Subcutaneous abdominal adipose tissue (tissue), 5 donors: ENCODE results near the gene CYP19A1.

Experiments
- H3K27ac ChIP-seq: one replicate; pipeline ENCODE4 v1.7.0; 2013; ENCODE audit warnings: low read depth, mild to moderate bottlenecking, inconsistent platforms, low read length, moderate library complexity
- H3K27me3 ChIP-seq, 5 donors: one replicate each; pipeline ENCODE4 v1.7.0; 2013; ENCODE audit warnings: low read length in 5 of 5, inconsistent platforms in 1 of 5; ENCODE audit not compliant: control insufficient read depth in 5 of 5, insufficient read depth in 4 of 5
- H3K36me3 ChIP-seq, 5 donors: one replicate each; pipeline ENCODE4 v1.7.0; 2013; ENCODE audit warnings: low read length in 5 of 5; ENCODE audit not compliant: control insufficient read depth in 5 of 5, insufficient read depth in 5 of 5
- H3K4me1 ChIP-seq, 5 donors: one replicate each; pipeline ENCODE4 v1.7.0; 2013; ENCODE audit warnings: low read length in 5 of 5, mild to moderate bottlenecking in 3 of 5, moderate library complexity in 1 of 5; ENCODE audit not compliant: control insufficient read depth in 5 of 5, insufficient read depth in 5 of 5
- H3K4me3 ChIP-seq, 5 donors: one replicate each; pipeline ENCODE4 v1.7.0; 2013; ENCODE audit warnings: low read length in 5 of 5, low read depth in 1 of 5
- H3K9ac ChIP-seq, 5 donors: one replicate each; pipeline ENCODE4 v1.7.0; 2013; ENCODE audit warnings: low read length in 5 of 5, mild to moderate bottlenecking in 4 of 5, moderate library complexity in 3 of 5
- H3K9me3 ChIP-seq, 5 donors: one replicate each; pipeline ENCODE4 v1.7.0; 2013; ENCODE audit warnings: low read length in 5 of 5; ENCODE audit not compliant: control insufficient read depth in 5 of 5
- donor health status: healthy.
- donor health status: healthy.
- donor health status: healthy.
- donor health status: healthy.
- donor health status: healthy.

The CYP19A1 gene

DNA sequence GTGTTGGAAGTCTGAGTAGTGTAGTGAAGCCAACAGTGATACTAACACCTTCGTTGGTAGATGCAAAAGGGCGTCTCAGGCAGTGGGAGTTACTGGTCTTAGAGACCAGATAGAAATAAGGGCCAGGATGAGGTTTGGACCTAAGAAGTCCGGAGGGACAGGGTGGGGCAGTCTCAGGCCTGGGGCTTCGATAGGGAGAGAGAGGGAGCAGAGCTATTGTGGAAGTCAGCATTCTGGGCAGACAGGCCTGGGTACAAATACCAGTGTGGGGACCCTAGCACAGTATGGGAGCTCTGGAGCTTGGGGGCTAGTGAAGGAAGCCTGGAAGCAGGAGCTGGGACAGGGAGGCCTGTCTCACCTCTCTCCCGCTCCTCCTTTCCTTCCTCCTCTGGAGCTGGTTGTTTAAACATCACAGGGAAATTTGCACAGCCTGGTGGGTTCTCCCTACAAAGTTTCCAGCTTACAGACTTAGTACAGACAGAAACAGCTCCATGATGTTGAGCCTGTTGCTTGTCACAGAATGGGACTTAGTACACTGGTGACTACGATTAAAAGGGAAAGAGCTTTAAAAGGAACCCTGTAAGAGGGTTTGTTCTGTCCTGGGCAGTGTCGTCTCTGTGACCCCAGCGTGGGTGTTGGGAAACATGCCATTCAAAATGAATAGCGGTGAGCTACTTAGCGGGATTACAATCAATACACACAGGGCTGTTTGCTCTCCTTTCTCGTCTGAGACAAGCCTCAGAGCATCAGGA, 167.3 kb downstream of the CYP19A1 start:
- H3K27ac ChIP-seq = no peak overlapping the region
- no peak overlapping the region for H3K9ac ChIP-seq
- no peaks in the 10 kb centered on the region for H3K36me3 ChIP-seq
- peaks cover 0 to 8% (median 3%) of the 10 kb centered on the region in 5 donors for H3K4me1 ChIP-seq
- H3K9me3 ChIP-seq = no peaks in the 10 kb centered on the region
- peaks cover 0 to 7% (median 0%) of the 10 kb centered on the region in 5 donors for H3K27me3 ChIP-seq
- H3K4me3 ChIP-seq = no peak overlapping the region

DNA sequence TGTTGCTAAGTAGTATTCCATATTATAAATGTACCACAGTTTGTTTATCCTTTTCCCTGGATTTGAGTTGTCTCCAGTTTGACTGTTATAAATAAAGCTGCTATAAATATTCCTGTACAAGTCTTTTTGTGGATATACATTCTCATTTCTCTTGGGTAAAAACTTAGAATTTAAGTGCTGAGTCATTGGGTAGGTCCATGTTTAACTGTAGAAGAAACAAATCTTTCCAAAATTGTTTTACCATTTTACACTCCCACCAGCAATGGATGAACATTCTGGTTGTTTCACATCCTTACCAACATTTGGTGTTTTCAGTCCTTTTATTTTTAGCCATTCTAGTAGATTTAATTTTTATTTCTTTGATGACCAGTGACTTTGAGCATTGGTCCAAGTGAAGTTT, 169.7 kb downstream of the CYP19A1 start:
- H3K4me3 ChIP-seq = no peak overlapping the region
- no peak overlapping the region for H3K27ac ChIP-seq
- no peaks in the 10 kb centered on the region for H3K36me3 ChIP-seq
- H3K4me1 ChIP-seq = peaks cover 0 to 8% (median 3%) of the 10 kb centered on the region in 5 donors
- peaks cover 0 to 11% (median 4%) of the 10 kb centered on the region in 5 donors for H3K27me3 ChIP-seq
- no peak overlapping the region for H3K9ac ChIP-seq
- no peaks in the 10 kb centered on the region for H3K9me3 ChIP-seq

DNA sequence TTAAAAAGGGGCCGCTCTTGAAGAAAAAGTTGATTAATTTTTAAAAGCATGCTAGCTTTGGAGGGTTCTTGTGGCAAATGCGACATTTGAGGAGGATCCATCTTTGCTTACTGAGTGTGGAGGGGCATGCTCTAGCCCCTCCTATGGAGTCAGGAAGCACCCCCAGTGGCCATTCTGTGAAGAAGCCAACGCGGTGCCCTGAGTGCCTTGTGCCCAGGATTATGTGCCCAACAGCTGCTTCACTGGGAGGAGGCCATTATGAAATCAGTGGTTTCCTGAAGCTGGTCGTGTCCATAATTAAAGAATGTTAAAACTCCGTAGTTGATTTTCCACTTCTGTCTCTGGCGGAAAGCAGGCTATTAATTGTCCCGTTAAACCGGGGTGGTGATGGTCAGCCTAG, 174.6 kb downstream of the CYP19A1 start:
- H3K9me3 ChIP-seq = no peaks in the 10 kb centered on the region
- no peak overlapping the region for H3K9ac ChIP-seq
- no peak overlapping the region for H3K27ac ChIP-seq
- H3K4me3 ChIP-seq = no peak overlapping the region
- no peaks in the 10 kb centered on the region for H3K36me3 ChIP-seq
- peaks cover 0 to 5% (median 3%) of the 10 kb centered on the region in 5 donors for H3K27me3 ChIP-seq
- H3K4me1 ChIP-seq = peaks cover 0 to 7% (median 0%) of the 10 kb centered on the region in 5 donors

DNA sequence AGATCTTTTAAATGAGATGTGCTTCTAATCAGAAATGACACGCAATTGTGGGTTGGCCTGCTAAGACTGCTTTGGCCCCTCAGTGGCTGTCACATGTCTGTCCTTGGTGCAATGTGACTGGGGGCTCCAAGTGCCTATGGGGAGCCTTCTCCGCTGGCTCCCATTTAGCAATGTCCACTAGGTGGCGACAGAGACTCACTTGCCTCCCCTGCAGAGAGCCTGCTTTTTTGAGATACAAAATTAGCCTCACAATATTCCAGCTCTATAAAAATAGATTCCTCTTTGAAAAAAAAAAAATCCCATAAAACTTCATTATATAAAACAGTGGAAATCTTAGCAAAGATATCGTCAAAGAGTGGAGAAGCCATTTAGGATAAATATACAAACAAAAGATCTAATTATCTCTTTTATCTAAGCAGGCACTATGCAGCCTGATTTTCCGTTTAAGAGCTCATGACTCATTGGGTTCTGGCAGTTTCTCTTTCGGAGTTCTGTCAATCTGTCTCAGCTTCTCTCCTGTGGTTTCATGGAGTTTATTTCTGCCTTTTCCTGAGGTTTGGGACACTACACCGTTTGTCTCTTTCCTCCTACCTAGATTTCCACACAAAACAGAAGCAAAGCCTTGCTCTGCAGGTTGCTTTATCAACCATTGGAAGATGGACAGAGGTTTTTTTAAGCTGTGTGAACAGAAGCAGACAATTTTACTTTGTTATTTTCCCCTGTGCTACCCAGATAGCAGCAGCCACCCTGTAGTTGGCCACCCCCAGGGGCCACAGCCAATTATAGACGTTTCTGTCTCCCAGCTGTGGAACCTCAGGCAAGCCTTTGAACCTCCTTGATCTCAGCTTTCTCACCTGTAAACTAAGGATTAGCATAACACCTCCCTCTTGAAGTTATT, 175.3 kb downstream of the CYP19A1 start:
- Histone ChIP-seq H3K9ac (no peak overlapping the region), H3K9me3 (no peaks in the 10 kb centered on the region), H3K4me1 (peaks cover 0 to 7% (median 0%) of the 10 kb centered on the region in 5 donors), H3K4me3 (no peak overlapping the region), H3K27me3 (peaks cover 3 to 5% (median 4%) of the 10 kb centered on the region in 5 donors), H3K27ac (no peak overlapping the region), H3K36me3 (no peaks in the 10 kb centered on the region)

DNA sequence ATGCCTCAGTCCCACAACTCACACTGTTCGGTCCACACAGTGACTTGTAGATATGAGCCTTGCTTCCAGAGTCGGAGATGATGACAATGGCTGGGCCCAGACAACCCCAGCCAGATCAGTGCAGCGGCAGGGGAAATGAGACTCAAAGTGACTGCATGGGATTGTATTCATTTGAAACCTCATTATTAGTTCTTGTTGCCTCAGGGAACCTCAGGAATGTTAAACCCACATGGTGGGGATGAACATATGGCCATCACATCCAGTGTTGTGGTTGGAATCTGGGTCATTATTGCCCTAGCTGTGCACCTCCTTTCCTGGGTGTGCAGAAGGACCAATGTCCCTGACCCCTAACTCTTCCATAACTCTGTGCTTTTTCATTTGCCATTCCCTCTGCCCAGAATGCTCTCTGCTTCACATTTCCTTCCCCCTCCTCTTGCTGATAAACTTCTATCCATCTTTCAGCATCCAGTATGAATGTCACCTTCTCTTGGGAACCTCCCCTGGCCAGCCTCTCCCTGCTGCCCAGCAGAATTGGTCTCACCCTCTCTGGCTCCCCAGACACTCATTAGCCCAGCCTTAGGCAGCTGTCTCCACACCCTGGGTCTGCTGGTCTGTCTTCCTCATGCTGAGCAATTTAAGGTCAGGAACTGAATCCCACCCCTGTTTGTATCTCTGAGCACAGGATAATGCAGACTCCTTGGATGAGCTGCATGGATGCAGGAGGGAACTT, 176.7 kb downstream of the CYP19A1 start:
- Histone ChIP-seq H3K4me3 (no peak overlapping the region), H3K36me3 (no peaks in the 10 kb centered on the region), H3K4me1 (peaks cover 0 to 7% (median 0%) of the 10 kb centered on the region in 5 donors), H3K27ac (no peak overlapping the region), H3K27me3 (peaks cover 3 to 5% (median 4%) of the 10 kb centered on the region in 5 donors), H3K9ac (no peak overlapping the region), H3K9me3 (no peaks in the 10 kb centered on the region)

DNA sequence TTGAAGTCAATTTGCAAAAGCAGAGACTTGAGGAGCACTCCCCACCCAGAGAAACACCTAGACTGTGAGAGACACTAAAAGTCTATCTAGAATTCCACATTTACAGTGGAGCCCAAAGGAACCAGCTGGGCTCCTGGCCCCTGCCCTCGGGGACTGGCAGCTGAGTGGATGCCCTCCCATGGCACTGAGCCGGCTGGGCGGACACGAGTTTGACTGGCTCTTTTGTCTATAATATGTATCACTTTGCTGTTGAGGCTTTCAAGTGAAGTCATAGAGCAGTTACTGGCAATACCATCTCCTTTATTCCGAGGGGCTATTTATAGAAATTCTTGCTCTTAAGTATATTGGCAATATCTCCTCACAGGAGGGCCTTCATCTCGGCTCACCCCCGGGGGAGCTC, 177.9 kb downstream of the CYP19A1 start:
- Histone ChIP-seq H3K9me3 (no peaks in the 10 kb centered on the region), H3K4me3 (no peak overlapping the region), H3K27me3 (peaks cover 3 to 10% (median 8%) of the 10 kb centered on the region in 5 donors), H3K27ac (no peak overlapping the region), H3K9ac (no peak overlapping the region), H3K36me3 (no peaks in the 10 kb centered on the region), H3K4me1 (peaks cover 0 to 7% (median 4%) of the 10 kb centered on the region in 5 donors)
